Caco-2 (cell line): Measurements from ENCODE around the gene CDC16. TPM values are rescaled to one million over a fixed set of nuclear protein-coding genes. Genes with fewer than 3 reads are reported as not detected.
"Not testable (repeated sequence)": the region's sequence is repeated elsewhere in the genome, so short reads cannot be mapped to it uniquely, and the experiment has no call there.

ENCODE experiments used
- BruUV-seq: library from RNA; stranded (reverse); fragments of 400-500 nt; replicated peaks from 2 replicates; lab custom pipeline; 2021; lab: Mats Ljungman, UMichigan
- CTCF ChIA-PET: fragments of 300-600 bp; sonication (Branson Sonifier 250); formaldehyde crosslinking; loops from one replicate; lab custom pipeline; 2022; ENCODE audit warnings: antibody characterized with exemption; lab: Charles Lee
- POLR2A ChIA-PET: fragments of 300-600 bp; sonication (Branson Sonifier 250); formaldehyde crosslinking; loops from one replicate; lab custom pipeline; 2022; ENCODE audit warnings: antibody characterized with exemption; lab: Charles Lee
- DNase-seq, 2 experiments: peaks; one replicate each; pipeline versions ENCODE4 v3.0.0 to v3.0.0-alpha.2; 2020 to 2022
- H3K27me3 ChIP-seq: replicated peaks from 2 replicates; pipeline ENCODE4 v1.6.0; 2011; ENCODE audit warnings: low read length; ENCODE audit not compliant: control insufficient read depth, insufficient read depth
- H3K36me3 ChIP-seq: 2 replicates; pipeline ENCODE4 v1.5.1; 2011; ENCODE audit warnings: low read length; ENCODE audit not compliant: control insufficient read depth, insufficient read depth
- H3K4me1 ChIP-seq: fragments of 250-450 bp; sonication (Bioruptor Pico); 2 replicates; pipeline ENCODE4 v1.5.1; 2020; ENCODE audit warnings: mild to moderate bottlenecking
- H3K4me3 ChIP-seq: 2 replicates; pipeline ENCODE4 v1.5.1; 2011; ENCODE audit warnings: low read depth, mild to moderate bottlenecking, control low read depth, low read length
- H3K9me3 ChIP-seq: fragments of 250-450 bp; sonication (Bioruptor Pico); 2 replicates; pipeline ENCODE4 v1.5.1; 2020; ENCODE audit warnings: mild to moderate bottlenecking, moderate library complexity
- H3K27ac Mint-ChIP-seq: one replicate; pipeline ENCODE4 v1.8.0; 2022; ENCODE audit warnings: mixed read lengths; ENCODE audit not compliant: unreplicated experiment
- H3K27me3 Mint-ChIP-seq: one replicate; pipeline ENCODE4 v1.8.0; 2022; ENCODE audit warnings: mixed read lengths; ENCODE audit not compliant: insufficient read depth, unreplicated experiment
- H3K36me3 Mint-ChIP-seq: one replicate; pipeline ENCODE4 v1.8.0; 2022; ENCODE audit warnings: mild to moderate bottlenecking, mixed read lengths; ENCODE audit not compliant: insufficient read depth, unreplicated experiment
- H3K4me1 Mint-ChIP-seq: one replicate; pipeline ENCODE4 v1.8.0; 2022; ENCODE audit warnings: low read depth, mixed read lengths; ENCODE audit not compliant: unreplicated experiment
- H3K4me3 Mint-ChIP-seq: one replicate; pipeline ENCODE4 v1.8.0; 2022; ENCODE audit warnings: mild to moderate bottlenecking, moderate library complexity, mixed read lengths; ENCODE audit not compliant: unreplicated experiment
- H3K9me3 Mint-ChIP-seq: one replicate; pipeline ENCODE4 v1.8.0; 2022; ENCODE audit warnings: mixed read lengths; ENCODE audit not compliant: unreplicated experiment
- intact Hi-C: fragments of 100-400 bp; cut with micrococcal nuclease; formaldehyde crosslinking; loops from one replicate; pipeline ENCODE4 v1.10.0; 2022; ENCODE audit not compliant: unreplicated experiment
- total RNA-seq: library from RNA; stranded (reverse); gene quantifications from 2 replicates; pipeline ENCODE4 v1.2.3, GENCODE V29; 2022
- TF ChIP-seq, protein P1 (sequence below), 2 experiments: fragments of 200-600 bp in 1 of 2; IDR thresholded peaks; 1 replicate in 1 of 2; 2 replicates in 1 of 2; pipeline versions ENCODE4 v1.5.1 to v1.8.0; 2011 to 2022; ENCODE audit warnings: antibody characterized with exemption in 1 of 2, control low read depth in 1 of 2, inconsistent platforms in 1 of 2, low read depth in 1 of 2, low read length in 1 of 2, mild to moderate bottlenecking in 1 of 2, moderate library complexity in 1 of 2; ENCODE audit not compliant: insufficient read depth in 1 of 2, severe bottlenecking in 1 of 2, unreplicated experiment in 1 of 2

The CDC16 gene
- total RNA-seq, 1 experiment from 2014 or later, result 80.5 TPM

DNA sequence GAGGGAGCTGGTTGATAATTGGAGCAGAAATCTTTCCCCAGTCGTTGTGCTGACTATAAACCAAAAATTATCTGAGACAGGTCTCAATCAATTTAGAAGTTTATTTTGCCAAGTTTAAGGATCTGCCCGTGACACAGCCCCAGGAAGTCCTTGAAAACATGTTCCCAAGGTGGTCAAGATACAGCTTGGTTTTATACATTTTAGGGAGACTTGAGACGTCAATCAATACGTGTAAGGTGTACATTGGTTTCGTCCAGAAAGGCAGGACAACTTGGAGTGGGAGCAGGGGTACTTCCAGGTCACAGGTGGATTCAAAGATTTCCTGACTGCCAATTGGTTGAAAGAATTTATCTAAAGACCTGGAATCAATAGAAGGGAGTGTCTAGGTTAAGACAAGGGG is 38.1 kb upstream of the CDC16 start:
- no peaks in the 10 kb centered on the region for H3K36me3 Mint-ChIP-seq
- H3K4me3 ChIP-seq, result no peak overlapping the region
- intact Hi-C loops, result no loop called here
- ChIA-PET CTCF (no interaction called here), POLR2A (no interaction called here)
- no peaks in the 10 kb centered on the region for H3K9me3 Mint-ChIP-seq
- no peak for DNase-seq
- peaks cover 9% of the 10 kb centered on the region for H3K27me3 Mint-ChIP-seq
- TF ChIP-seq, protein P1, sequence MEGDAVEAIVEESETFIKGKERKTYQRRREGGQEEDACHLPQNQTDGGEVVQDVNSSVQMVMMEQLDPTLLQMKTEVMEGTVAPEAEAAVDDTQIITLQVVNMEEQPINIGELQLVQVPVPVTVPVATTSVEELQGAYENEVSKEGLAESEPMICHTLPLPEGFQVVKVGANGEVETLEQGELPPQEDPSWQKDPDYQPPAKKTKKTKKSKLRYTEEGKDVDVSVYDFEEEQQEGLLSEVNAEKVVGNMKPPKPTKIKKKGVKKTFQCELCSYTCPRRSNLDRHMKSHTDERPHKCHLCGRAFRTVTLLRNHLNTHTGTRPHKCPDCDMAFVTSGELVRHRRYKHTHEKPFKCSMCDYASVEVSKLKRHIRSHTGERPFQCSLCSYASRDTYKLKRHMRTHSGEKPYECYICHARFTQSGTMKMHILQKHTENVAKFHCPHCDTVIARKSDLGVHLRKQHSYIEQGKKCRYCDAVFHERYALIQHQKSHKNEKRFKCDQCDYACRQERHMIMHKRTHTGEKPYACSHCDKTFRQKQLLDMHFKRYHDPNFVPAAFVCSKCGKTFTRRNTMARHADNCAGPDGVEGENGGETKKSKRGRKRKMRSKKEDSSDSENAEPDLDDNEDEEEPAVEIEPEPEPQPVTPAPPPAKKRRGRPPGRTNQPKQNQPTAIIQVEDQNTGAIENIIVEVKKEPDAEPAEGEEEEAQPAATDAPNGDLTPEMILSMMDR (IDR thresholded peaks at IDR 0.05; ENCODE audit: insufficient read depth in 1 of 2, low read depth in 1 of 2, low read length in 1 of 2, severe bottlenecking in 1 of 2, unreplicated experiment in 1 of 2), result no peak
- BruUV-seq, result no TSS peak
- H3K4me1 Mint-ChIP-seq, result no peaks in the 10 kb centered on the region
- H3K27me3 ChIP-seq, result no peaks in the 10 kb centered on the region
- H3K4me3 Mint-ChIP-seq, result no peak overlapping the region
- no peaks in the 10 kb centered on the region for H3K4me1 ChIP-seq
- no peak overlapping the region for H3K27ac Mint-ChIP-seq
- H3K9me3 ChIP-seq, result peaks cover 8% of the 10 kb centered on the region
- H3K36me3 ChIP-seq, result no peaks in the 10 kb centered on the region

DNA sequence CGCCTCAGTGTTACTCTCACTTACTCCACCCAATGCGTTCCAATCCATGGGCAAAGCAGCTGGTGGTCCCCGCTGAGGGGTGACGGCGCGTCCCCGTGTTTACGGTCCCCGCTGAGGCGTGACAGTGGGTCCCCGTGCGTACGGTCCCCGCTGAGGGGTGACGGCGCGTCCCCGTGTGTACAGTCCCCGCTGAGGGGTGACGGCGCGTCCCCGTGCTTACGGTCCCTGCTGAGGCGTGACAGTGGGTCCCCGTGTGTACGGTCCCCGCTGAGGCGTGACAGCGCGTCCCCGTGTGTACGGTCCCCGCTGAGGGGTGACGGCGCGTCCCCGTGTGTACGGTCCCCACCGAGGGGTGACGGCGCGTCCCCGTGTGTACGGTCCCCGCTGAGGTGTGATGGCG is 36.1 kb upstream of the CDC16 start:
- ChIA-PET POLR2A (no interaction called here), CTCF (no interaction called here)
- Mint-ChIP-seq H3K4me3 (no peak overlapping the region), H3K36me3 (no peaks in the 10 kb centered on the region), H3K27me3 (peaks cover 13% of the 10 kb centered on the region), H3K4me1 (no peaks in the 10 kb centered on the region), H3K27ac (no peak overlapping the region), H3K9me3 (no peaks in the 10 kb centered on the region)
- DNase-seq, result no peak
- intact Hi-C loops, result no loop called here
- no TSS peak for BruUV-seq
- Histone ChIP-seq H3K9me3 (no peaks in the 10 kb centered on the region; the same call in 1 of the 2 replicates), H3K4me1 (no peaks in the 10 kb centered on the region), H3K27me3 (no peaks in the 10 kb centered on the region), H3K36me3 (no peaks in the 10 kb centered on the region), H3K4me3 (no peak overlapping the region)
- TF ChIP-seq, protein P1 (IDR thresholded peaks at IDR 0.05; ENCODE audit: insufficient read depth in 1 of 2, low read depth in 1 of 2, low read length in 1 of 2, severe bottlenecking in 1 of 2, unreplicated experiment in 1 of 2), result no peak

DNA sequence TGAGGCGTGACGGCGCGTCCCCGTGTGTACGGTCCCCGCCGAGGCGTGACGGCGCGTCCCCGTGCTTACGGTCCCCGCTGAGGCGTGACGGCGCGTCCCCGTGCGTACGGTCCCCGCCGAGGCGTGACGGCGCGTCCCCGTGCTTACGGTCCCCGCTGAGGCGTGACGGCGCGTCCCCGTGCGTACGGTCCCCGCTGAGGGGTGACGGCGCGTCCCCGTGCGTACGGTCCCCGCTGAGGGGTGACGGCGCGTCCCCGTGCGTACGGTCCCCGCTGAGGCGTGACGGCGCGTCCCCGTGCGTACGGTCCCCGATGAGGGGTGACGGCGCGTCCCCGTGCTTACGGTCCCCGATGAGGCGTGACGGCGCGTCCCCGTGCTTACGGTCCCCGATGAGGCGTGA is 35.2 kb upstream of the CDC16 start:
- H3K36me3 ChIP-seq, H3K4me1 Mint-ChIP-seq, BruUV-seq, H3K9me3 Mint-ChIP-seq, intact Hi-C loops, H3K4me1 ChIP-seq, H3K36me3 Mint-ChIP-seq, H3K4me3 Mint-ChIP-seq, H3K27ac Mint-ChIP-seq, DNase-seq, H3K27me3 ChIP-seq, H3K4me3 ChIP-seq, POLR2A ChIA-PET, H3K9me3 ChIP-seq, CTCF ChIA-PET: not testable (repeated sequence)
- peaks cover 13% of the 10 kb centered on the region for H3K27me3 Mint-ChIP-seq

DNA sequence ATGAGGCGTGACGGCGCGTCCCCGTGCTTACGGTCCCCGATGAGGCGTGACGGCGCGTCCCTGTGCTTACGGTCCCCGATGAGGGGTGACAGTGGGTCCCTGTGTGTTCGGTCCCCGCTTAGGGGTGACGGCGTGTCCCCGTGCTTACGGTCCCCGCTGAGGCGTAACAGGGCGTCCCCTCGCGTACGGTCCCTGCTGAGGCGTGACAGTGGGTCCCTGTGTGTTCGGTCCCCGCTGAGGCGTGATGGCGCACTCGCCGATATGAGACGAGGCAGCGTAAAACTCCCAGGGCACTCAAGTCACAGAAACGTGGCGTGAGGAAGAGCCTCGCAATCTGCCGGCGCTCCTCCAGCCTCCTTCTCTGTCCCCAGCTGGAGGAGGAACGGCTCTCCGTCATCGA is 34.7 kb upstream of the CDC16 start:
- H3K27me3 Mint-ChIP-seq, result peaks cover 12% of the 10 kb centered on the region
- no peak for DNase-seq
- H3K27ac Mint-ChIP-seq, result no peak overlapping the region
- no TSS peak for BruUV-seq
- Histone ChIP-seq H3K9me3 (no peaks in the 10 kb centered on the region; the same call in 1 of the 2 replicates), H3K36me3 (no peaks in the 10 kb centered on the region), H3K4me3 (no peak overlapping the region), H3K27me3 (no peaks in the 10 kb centered on the region), H3K4me1 (no peaks in the 10 kb centered on the region)
- H3K4me1 Mint-ChIP-seq, result no peaks in the 10 kb centered on the region
- H3K36me3 Mint-ChIP-seq, result no peaks in the 10 kb centered on the region
- POLR2A ChIA-PET, result no interaction called here
- intact Hi-C loops, result no loop called here
- H3K9me3 Mint-ChIP-seq, result no peaks in the 10 kb centered on the region
- TF ChIP-seq, protein P1 (IDR thresholded peaks at IDR 0.05; ENCODE audit: insufficient read depth in 1 of 2, low read depth in 1 of 2, low read length in 1 of 2, severe bottlenecking in 1 of 2, unreplicated experiment in 1 of 2), result no peak
- no peak overlapping the region for H3K4me3 Mint-ChIP-seq
- CTCF ChIA-PET, result no interaction called here
